Tibial nerve (tissue), 3 donors: ENCODE results near the gene ST3GAL6.

Source experiments
- CTCF ChIP-seq, 5 experiments: fragments of 200-600 bp in 3 of 5; fragments of 450-650 bp in 2 of 5; sonication (generic) in 3 of 5; IDR thresholded peaks; one replicate each; pipeline ENCODE4 v1.5.1; 2016 to 2019; ENCODE audit warnings: antibody characterized with exemption in 5 of 5, mild to moderate bottlenecking in 3 of 5, moderate library complexity in 2 of 5
- POLR2A ChIP-seq, 2 donors: fragments of 450-650 bp; IDR thresholded peaks; one replicate each; pipeline ENCODE4 v1.6.1; 2017; ENCODE audit warnings: antibody characterized with exemption in 2 of 2, mild to moderate bottlenecking in 2 of 2, moderate library complexity in 2 of 2

- peak; percentile 39 to 69 (median 48) for TF ChIP-seq CTCF (IDR thresholded peaks at IDR 0.05)
- TF ChIP-seq POLR2A (IDR thresholded peaks at IDR 0.05): no peak
Observed at GRCh38 chr3:98812851-98813374, 49.8 kb downstream of the ST3GAL6 start.
